Mesenchymal stem cell (in vitro differentiated cells and primary cell): ENCODE results near the gene CIRBP.

Experiments used
- DNase-seq: peaks from one replicate; pipeline ENCODE4 v3.0.0-alpha.2; 2013
- H2AFZ ChIP-seq: one replicate; pipeline ENCODE4 v1.6.1; 2013; ENCODE audit warnings: low read depth, mild to moderate bottlenecking, control low read depth, inconsistent platforms, low read length, moderate library complexity
- H2AK5ac ChIP-seq: 2 replicates; pipeline ENCODE4 v1.6.1; 2013; ENCODE audit warnings: low read length, moderate library complexity, mild to moderate bottlenecking, inconsistent platforms; ENCODE audit not compliant: severe bottlenecking
- H2BK120ac ChIP-seq: one replicate; pipeline ENCODE4 v1.6.1; 2013; ENCODE audit warnings: low read depth, mild to moderate bottlenecking, inconsistent platforms, low read length, moderate library complexity
- H2BK12ac ChIP-seq, 2 experiments: one replicate each; pipeline ENCODE4 v1.6.1; 2013; ENCODE audit warnings: inconsistent platforms in 2 of 2, low read length in 2 of 2, mild to moderate bottlenecking in 2 of 2, moderate library complexity in 2 of 2, control low read depth in 1 of 2
- H2BK15ac ChIP-seq: one replicate; pipeline ENCODE4 v1.6.1; 2013; ENCODE audit warnings: mild to moderate bottlenecking, low read depth, inconsistent platforms; ENCODE audit not compliant: poor library complexity, severe bottlenecking
- H2BK5ac ChIP-seq: 2 replicates; pipeline ENCODE4 v1.6.1; 2013; ENCODE audit warnings: low read depth, mild to moderate bottlenecking, low read length, control low read depth, inconsistent platforms; ENCODE audit not compliant: poor library complexity, severe bottlenecking
- H3K14ac ChIP-seq, 2 experiments: one replicate each; pipeline ENCODE4 v1.6.1; 2013; ENCODE audit warnings: inconsistent platforms in 2 of 2, low read length in 2 of 2, control low read depth in 1 of 2, mild to moderate bottlenecking in 1 of 2, moderate library complexity in 1 of 2
- H3K18ac ChIP-seq, 2 experiments: one replicate each; pipeline ENCODE4 v1.6.1; 2013; ENCODE audit warnings: inconsistent platforms in 2 of 2, low read length in 2 of 2, control low read depth in 1 of 2, low read depth in 1 of 2, mild to moderate bottlenecking in 1 of 2
- H3K23ac ChIP-seq, 2 experiments: one replicate each; pipeline ENCODE4 v1.6.1; 2013; ENCODE audit warnings: inconsistent platforms in 2 of 2, low read length in 2 of 2, mild to moderate bottlenecking in 2 of 2, moderate library complexity in 2 of 2, control low read depth in 1 of 2
- H3K27ac ChIP-seq: 2 replicates; pipeline ENCODE4 v1.5.1; 2013; ENCODE audit warnings: mild to moderate bottlenecking, moderate library complexity, low read length, control low read depth, inconsistent platforms; ENCODE audit not compliant: poor library complexity, severe bottlenecking
- H3K27me3 ChIP-seq, 2 experiments: 2 replicates each; pipeline versions ENCODE4 v1.6.1 to v1.7.0; 2013; ENCODE audit warnings: low read length in 2 of 2, mild to moderate bottlenecking in 2 of 2, moderate library complexity in 2 of 2, control low read depth in 1 of 2, inconsistent platforms in 1 of 2; ENCODE audit not compliant: control insufficient read depth in 1 of 2, insufficient read depth in 1 of 2
- H3K36me3 ChIP-seq, 2 experiments: 2 replicates each; pipeline versions ENCODE4 v1.6.1 to v1.7.0; 2013; ENCODE audit warnings: low read length in 2 of 2, control low read depth in 1 of 2, inconsistent platforms in 1 of 2, low read depth in 1 of 2, mild to moderate bottlenecking in 1 of 2; ENCODE audit not compliant: insufficient read depth in 2 of 2, control insufficient read depth in 1 of 2
- H3K4ac ChIP-seq, 2 experiments: one replicate each; pipeline ENCODE4 v1.6.1; 2013; ENCODE audit warnings: inconsistent platforms in 2 of 2, low read length in 2 of 2, mild to moderate bottlenecking in 2 of 2, moderate library complexity in 2 of 2, control low read depth in 1 of 2, low read depth in 1 of 2
- H3K4me1 ChIP-seq: 2 replicates; pipeline ENCODE4 v1.6.1; 2013; ENCODE audit warnings: low read depth, low read length, control low read depth; ENCODE audit not compliant: control insufficient read depth, insufficient read depth
- H3K4me2 ChIP-seq: 2 replicates; pipeline ENCODE4 v1.6.1; 2013; ENCODE audit warnings: low read length, mild to moderate bottlenecking, inconsistent platforms; ENCODE audit not compliant: poor library complexity, severe bottlenecking
- H3K4me3 ChIP-seq, 2 experiments: 2 replicates each; pipeline versions ENCODE4 v1.5.1 to v1.7.0; 2013; ENCODE audit warnings: low read length in 2 of 2, mild to moderate bottlenecking in 2 of 2, control low read depth in 1 of 2, low read depth in 1 of 2; ENCODE audit not compliant: insufficient read depth in 1 of 2
- H3K79me1 ChIP-seq: replicated peaks from 2 replicates; pipeline ENCODE4 v1.6.1; 2013; ENCODE audit warnings: mild to moderate bottlenecking, control low read depth, low read length, inconsistent platforms; ENCODE audit not compliant: poor library complexity, severe bottlenecking
- H3K9ac ChIP-seq: 2 replicates; pipeline ENCODE4 v1.7.0; 2013; ENCODE audit warnings: mild to moderate bottlenecking, low read length, moderate library complexity
- H3K9me3 ChIP-seq: 2 replicates; pipeline ENCODE4 v1.7.0; 2013; ENCODE audit warnings: mild to moderate bottlenecking, low read length; ENCODE audit not compliant: control insufficient read depth
- H4K8ac ChIP-seq: one replicate; pipeline ENCODE4 v1.6.1; 2013; ENCODE audit warnings: inconsistent platforms, mild to moderate bottlenecking, low read length, moderate library complexity
- H4K91ac ChIP-seq: one replicate; pipeline ENCODE4 v1.6.1; 2013; ENCODE audit warnings: mild to moderate bottlenecking, low read length, inconsistent platforms
- WGBS: methylation state at CpG from one replicate; pipeline ENCODE4 v1.1.7; 2013; ENCODE audit warnings: mixed read lengths; 5-methylcytosine and 5-hydroxymethylcytosine counted together

The CIRBP gene

GRCh38 chr19:1259876-1260748, 9.0 kb upstream of the CIRBP start:
- no peak for DNase-seq
- no peak overlapping the region for H2BK5ac ChIP-seq
- H3K4me3 ChIP-seq = peak overlapping the region; percentile 34 to 61
- H2BK15ac ChIP-seq = peak overlapping the region; percentile 52
- peaks cover 4% of the 10 kb centered on the region for H3K79me1 ChIP-seq
- H3K14ac ChIP-seq = no peak overlapping the region
- peak overlapping the region in 1 of 2 experiments; percentile 30 for H3K23ac ChIP-seq
- H3K27ac ChIP-seq = peak overlapping the region; percentile 70
- H3K27me3 ChIP-seq = no peaks in the 10 kb centered on the region
- peak overlapping the region; percentile 88 to 94 for H3K18ac ChIP-seq
- peaks cover 32 to 53% of the 10 kb centered on the region in 2 experiments for H3K36me3 ChIP-seq
- H2BK12ac ChIP-seq = peak overlapping the region; percentile 78 to 92
- peak overlapping the region; percentile 90 for H2AK5ac ChIP-seq
- peak overlapping the region; percentile 24 to 73 for H3K4ac ChIP-seq
- H3K4me2 ChIP-seq = peak overlapping the region; percentile 69
- H2BK120ac ChIP-seq = peak overlapping the region; percentile 88
- H4K91ac ChIP-seq = peak overlapping the region; percentile 92
- WGBS = 17% methylated on average over 25 of the region's 33 CpGs
- H3K9me3 ChIP-seq = no peaks in the 10 kb centered on the region
- H3K4me1 ChIP-seq = peaks cover 80% of the 10 kb centered on the region
- peak overlapping the region; percentile 81 for H3K9ac ChIP-seq
- H4K8ac ChIP-seq = peak overlapping the region; percentile 80
- H2AFZ ChIP-seq = no peak overlapping the region

GRCh38 chr19:1260749-1261537, 8.2 kb upstream of the CIRBP start:
- Histone ChIP-seq H4K91ac (peak overlapping the region; percentile 99), H2BK120ac (peak overlapping the region; percentile 97), H3K36me3 (peaks cover 24 to 45% of the 10 kb centered on the region in 2 experiments), H3K79me1 (peaks cover 4% of the 10 kb centered on the region), H3K27ac (peak overlapping the region; percentile 78), H3K4me2 (peak overlapping the region; percentile 94), H3K23ac (peak overlapping the region in 1 of 2 experiments; percentile 95), H2AFZ (no peak overlapping the region), H3K9me3 (no peaks in the 10 kb centered on the region), H3K14ac (peak overlapping the region in 1 of 2 experiments; percentile 93), H2BK15ac (peak overlapping the region; percentile 66), H2BK5ac (peak overlapping the region; percentile 94), H3K18ac (peak overlapping the region; percentile 98 to 99), H3K4me1 (peaks cover 79% of the 10 kb centered on the region), H4K8ac (peak overlapping the region; percentile 93), H2AK5ac (peak overlapping the region; percentile 55), H3K27me3 (no peaks in the 10 kb centered on the region), H3K4ac (peak overlapping the region; percentile 90 to 97), H2BK12ac (peak overlapping the region; percentile 90 to 92), H3K4me3 (peak overlapping the region; percentile 67 to 80), H3K9ac (peak overlapping the region; percentile 91)
- DNase-seq = peak; percentile 95
- 2% methylated on average over 70 of the region's 83 CpGs for WGBS

DNA sequence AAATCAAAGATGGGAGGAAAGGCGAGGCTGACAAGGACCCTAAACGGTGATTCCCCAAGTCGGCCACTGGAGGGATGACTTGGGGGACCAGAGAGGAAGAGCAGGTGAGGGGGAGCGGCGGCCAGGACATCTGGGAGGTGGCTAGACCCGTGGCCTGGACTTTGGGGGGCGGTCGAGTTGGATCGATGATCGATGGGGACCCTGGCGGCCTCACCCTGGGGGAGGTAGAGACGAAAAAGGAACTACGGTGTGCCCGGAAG, 7.7 kb upstream of the CIRBP start:
- Histone ChIP-seq H2BK120ac (peak overlapping the region; percentile 97), H4K91ac (peak overlapping the region; percentile 99), H3K9ac (peak overlapping the region; percentile 91), H3K4me3 (peak overlapping the region; percentile 67 to 80), H2BK12ac (peak overlapping the region; percentile 88 to 90), H3K23ac (peak overlapping the region in 1 of 2 experiments; percentile 14), H2BK5ac (peak overlapping the region; percentile 94), H3K18ac (peak overlapping the region; percentile 98 to 99), H3K14ac (peak overlapping the region in 1 of 2 experiments; percentile 93), H3K27ac (peak overlapping the region; percentile 78), H3K4me1 (peaks cover 81% of the 10 kb centered on the region), H3K4me2 (peak overlapping the region; percentile 94), H3K36me3 (peaks cover 21 to 41% of the 10 kb centered on the region in 2 experiments), H3K9me3 (no peaks in the 10 kb centered on the region), H2BK15ac (peak overlapping the region; percentile 66), H4K8ac (peak overlapping the region; percentile 93), H3K27me3 (no peaks in the 10 kb centered on the region), H3K79me1 (peaks cover 4% of the 10 kb centered on the region), H2AK5ac (peak overlapping the region; percentile 55), H3K4ac (peak overlapping the region; percentile 90 to 97), H2AFZ (no peak overlapping the region)
- DNase-seq = peak; percentile 54
- 22% methylated on average over 14 of the region's 14 CpGs for WGBS
